ENCODE measurements around the gene DDX47. TPM values are rescaled to one million over a fixed set of nuclear protein-coding genes. Genes with fewer than 3 reads are reported as not detected.

Gene DDX47
- polyA plus RNA-seq, 1 of the 3 experiments (the other 2 are of a cell fraction) = 68.4 TPM

- Histone ChIP-seq H3K36me3 (replicated peaks in 1 of 2; ENCODE audit: control insufficient read depth in 1 of 2, insufficient read depth in 2 of 2, low read length in 1 of 2) (no peaks in the 10 kb centered on the region), H3F3A (replicated peaks; ENCODE audit: insufficient read depth) (peaks cover 40% of the 10 kb centered on the region), H3K4me2 (no peak overlapping the region), H3K27me3 (ENCODE audit: insufficient read depth) (no peaks in the 10 kb centered on the region), H2AFZ (ENCODE audit: low read depth) (no peak overlapping the region), H3K9me3 (no peaks in the 10 kb centered on the region), H3K4me1 (ENCODE audit: control insufficient read depth in 1 of 2, insufficient read depth in 2 of 2, low read depth in 1 of 2, low read length in 1 of 2) (peaks cover 0 to 18% of the 10 kb centered on the region in 2 experiments; a peak in 3 of 4 replicates), H3K9ac (no peak overlapping the region), H4K20me1 (ENCODE audit: insufficient read depth) (no peaks in the 10 kb centered on the region), H3K9me2 (no peaks in the 10 kb centered on the region), H3K27ac (ENCODE audit: low read depth in 2 of 2, low read length in 1 of 2) (no peak overlapping the region), H3K79me2 (ENCODE audit: insufficient read depth) (no peaks in the 10 kb centered on the region), H3K4me3 (ENCODE audit: low read depth in 2 of 2, low read length in 1 of 2) (no peak overlapping the region)
- CTCF ChIA-PET = interaction anchor here (1.8 kb wide), 1 partner anchor 9 kb away, joined by 6 read pairs; no protein-coding TSS in a partner anchor
- WGBS (ENCODE audit: low lambda C conversion rate) = 95% methylated on average over 3 of the region's 3 CpGs
- TF ChIP-seq ZBTB33 (IDR thresholded peaks at IDR 0.05; ENCODE audit: borderline replicate concordance, low read depth) (no peak), FOSL2 (IDR thresholded peaks at IDR 0.05; ENCODE audit: borderline replicate concordance, low read depth) (no peak), SMC3 (IDR thresholded peaks at IDR 0.05; ENCODE audit: low read depth, low read length) (no peak), RFX5 (IDR thresholded peaks at IDR 0.05; ENCODE audit: low read length) (no peak), ELF1 (IDR thresholded peaks at IDR 0.05) (no peak), MAX (IDR thresholded peaks at IDR 0.05; ENCODE audit: low read depth) (no peak), IRF3 (IDR thresholded peaks at IDR 0.05; ENCODE audit: low read depth, low read length) (no peak), TAF1 (IDR thresholded peaks at IDR 0.05; ENCODE audit: borderline replicate concordance, low read depth, low read length) (no peak), POLR2AphosphoS5 (IDR thresholded peaks at IDR 0.05; ENCODE audit: low read depth, low read length) (no peak), RCOR1 (IDR thresholded peaks at IDR 0.05; ENCODE audit: low read length) (no peak), RAD21 (IDR thresholded peaks at IDR 0.05; ENCODE audit: low read length) (no peak), TCF12 (IDR thresholded peaks at IDR 0.05) (no peak), JUND (IDR thresholded peaks at IDR 0.05) (no peak), FOXJ3 (CRISPR knock-in tag; IDR thresholded peaks at IDR 0.05) (no peak), MXI1 (IDR thresholded peaks at IDR 0.05; ENCODE audit: low read depth, low read length) (no peak), MEF2A (IDR thresholded peaks at IDR 0.05; ENCODE audit: borderline replicate concordance, low read depth) (no peak), EP300 (IDR thresholded peaks at IDR 0.05; ENCODE audit: borderline replicate concordance in 1 of 2, low read depth in 1 of 2, low read length in 1 of 2) (no peak), CHD2 (IDR thresholded peaks at IDR 0.05; ENCODE audit: low read length, partially characterized antibody) (no peak)
- TF ChIP-seq, protein P1, sequence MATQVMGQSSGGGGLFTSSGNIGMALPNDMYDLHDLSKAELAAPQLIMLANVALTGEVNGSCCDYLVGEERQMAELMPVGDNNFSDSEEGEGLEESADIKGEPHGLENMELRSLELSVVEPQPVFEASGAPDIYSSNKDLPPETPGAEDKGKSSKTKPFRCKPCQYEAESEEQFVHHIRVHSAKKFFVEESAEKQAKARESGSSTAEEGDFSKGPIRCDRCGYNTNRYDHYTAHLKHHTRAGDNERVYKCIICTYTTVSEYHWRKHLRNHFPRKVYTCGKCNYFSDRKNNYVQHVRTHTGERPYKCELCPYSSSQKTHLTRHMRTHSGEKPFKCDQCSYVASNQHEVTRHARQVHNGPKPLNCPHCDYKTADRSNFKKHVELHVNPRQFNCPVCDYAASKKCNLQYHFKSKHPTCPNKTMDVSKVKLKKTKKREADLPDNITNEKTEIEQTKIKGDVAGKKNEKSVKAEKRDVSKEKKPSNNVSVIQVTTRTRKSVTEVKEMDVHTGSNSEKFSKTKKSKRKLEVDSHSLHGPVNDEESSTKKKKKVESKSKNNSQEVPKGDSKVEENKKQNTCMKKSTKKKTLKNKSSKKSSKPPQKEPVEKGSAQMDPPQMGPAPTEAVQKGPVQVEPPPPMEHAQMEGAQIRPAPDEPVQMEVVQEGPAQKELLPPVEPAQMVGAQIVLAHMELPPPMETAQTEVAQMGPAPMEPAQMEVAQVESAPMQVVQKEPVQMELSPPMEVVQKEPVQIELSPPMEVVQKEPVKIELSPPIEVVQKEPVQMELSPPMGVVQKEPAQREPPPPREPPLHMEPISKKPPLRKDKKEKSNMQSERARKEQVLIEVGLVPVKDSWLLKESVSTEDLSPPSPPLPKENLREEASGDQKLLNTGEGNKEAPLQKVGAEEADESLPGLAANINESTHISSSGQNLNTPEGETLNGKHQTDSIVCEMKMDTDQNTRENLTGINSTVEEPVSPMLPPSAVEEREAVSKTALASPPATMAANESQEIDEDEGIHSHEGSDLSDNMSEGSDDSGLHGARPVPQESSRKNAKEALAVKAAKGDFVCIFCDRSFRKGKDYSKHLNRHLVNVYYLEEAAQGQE (IDR thresholded peaks at IDR 0.05; ENCODE audit: low read depth, low read length) = no peak
- POLR2A ChIA-PET = no interaction called here
- DNase-seq = no peak
These were observed 55.5 kb downstream of the DDX47 start for GRCh38 chr12:12868477-12869235.
